H1 (cell line): ENCODE measurements around the gene ITPKB. TPM values are rescaled to one million over a fixed set of nuclear protein-coding genes. Genes with fewer than 3 reads are reported as not detected.

Source experiments
- CTCF ChIA-PET: fragments of 300-600 bp; sonication (Branson Sonifier 250); formaldehyde crosslinking; loops from one replicate; lab custom pipeline; 2021; ENCODE audit not compliant: partially characterized antibody; lab: Charles Lee
- POLR2A ChIA-PET: fragments of 300-600 bp; sonication (Branson Sonifier 250); formaldehyde crosslinking; loops from one replicate; lab custom pipeline; 2021; ENCODE audit warnings: inconsistent platforms; ENCODE audit not compliant: partially characterized antibody; lab: Charles Lee
- DNase-seq, 2 experiments: peaks; one replicate each; pipeline versions ENCODE4 v3.0.0 to v3.0.0-alpha.2; 2010 to 2022; ENCODE audit warnings: low spot score in 2 of 2, low read depth in 1 of 2, mixed read lengths in 1 of 2
- FAIRE-seq: peaks from 2 replicates; lab custom pipeline; 2011; peaks lifted over from hg19 to GRCh38; lab: Jason Lieb, UNC
- H2AFZ ChIP-seq: 2 replicates; pipeline ENCODE4 v1.8.1; 2012; ENCODE audit warnings: low read length, inconsistent platforms
- H2AK5ac ChIP-seq: 2 replicates; pipeline ENCODE4 v1.6.1; 2013; ENCODE audit warnings: low read depth, low read length
- H2BK120ac ChIP-seq: replicated peaks from 2 replicates; pipeline ENCODE3; 2013; ENCODE audit warnings: low read depth, low read length, inconsistent platforms
- H2BK12ac ChIP-seq: 2 replicates; pipeline ENCODE4 v1.6.1; 2013; ENCODE audit warnings: low read depth, low read length
- H2BK15ac ChIP-seq: 2 replicates; pipeline ENCODE4 v1.6.1; 2013; ENCODE audit warnings: low read length
- H2BK20ac ChIP-seq: 2 replicates; pipeline ENCODE4 v1.6.1; 2013; ENCODE audit warnings: low read length
- H2BK5ac ChIP-seq: 2 replicates; pipeline ENCODE4 v1.6.1; 2013; ENCODE audit warnings: low read depth, low read length
- H3K14ac ChIP-seq: 2 replicates; pipeline ENCODE4 v1.6.1; 2013; ENCODE audit warnings: inconsistent platforms; ENCODE audit not compliant: insufficient read length
- H3K18ac ChIP-seq: 2 replicates; pipeline ENCODE4 v1.6.1; 2013; ENCODE audit warnings: low read length; ENCODE audit errors: extremely low read depth
- H3K23ac ChIP-seq: 2 replicates; pipeline ENCODE4 v1.6.1; 2013; ENCODE audit warnings: inconsistent platforms; ENCODE audit not compliant: insufficient read length
- H3K23me2 ChIP-seq: 2 replicates; pipeline ENCODE4 v1.6.1; 2013; ENCODE audit warnings: low read depth, low read length
- H3K27ac ChIP-seq: 2 replicates; pipeline ENCODE4 v1.6.1; 2011; ENCODE audit warnings: low read depth, low read length, inconsistent platforms
- H3K27me3 ChIP-seq, 4 experiments: replicated peaks in 1 of 4; 1 replicate in 1 of 4; 2 replicates in 3 of 4; pipeline versions ENCODE4 v1.6.1 to v1.8.1; 2011 to 2013; ENCODE audit warnings: low read length in 3 of 4, mild to moderate bottlenecking in 3 of 4, inconsistent platforms in 2 of 4, mixed read lengths in 2 of 4, moderate library complexity in 1 of 4; ENCODE audit not compliant: control insufficient read depth in 3 of 4, insufficient read depth in 3 of 4; ENCODE audit errors: extremely low read depth in 1 of 4
- H3K36me3 ChIP-seq, 4 experiments: 2 replicates each; pipeline versions ENCODE4 v1.6.1 to v1.8.1; 2011 to 2013; ENCODE audit warnings: mild to moderate bottlenecking in 4 of 4, low read length in 3 of 4, moderate library complexity in 2 of 4, control low read depth in 1 of 4, inconsistent platforms in 1 of 4; ENCODE audit not compliant: insufficient read depth in 4 of 4, control insufficient read depth in 2 of 4
- H3K4ac ChIP-seq: replicated peaks from 2 replicates; pipeline ENCODE3; 2013; ENCODE audit warnings: low read length, low read depth, mixed read lengths, inconsistent platforms; ENCODE audit not compliant: insufficient read length
- H3K4me1 ChIP-seq, 4 experiments: replicated peaks in 1 of 4; 1 replicate in 1 of 4; 2 replicates in 3 of 4; pipeline versions ENCODE4 v1.6.1 to v1.8.1; 2011 to 2013; ENCODE audit warnings: low read length in 3 of 4, inconsistent platforms in 2 of 4, mixed read lengths in 1 of 4; ENCODE audit not compliant: insufficient read depth in 4 of 4, control insufficient read depth in 3 of 4
- H3K4me2 ChIP-seq, 2 experiments: 2 replicates each; pipeline versions ENCODE4 v1.6.1 to v1.8.1; 2011 to 2013; ENCODE audit warnings: low read depth in 2 of 2, low read length in 2 of 2, control low read depth in 1 of 2, inconsistent platforms in 1 of 2, mild to moderate bottlenecking in 1 of 2; ENCODE audit not compliant: insufficient read depth in 1 of 2
- H3K4me3 ChIP-seq, 4 experiments: fragments of 200-600, 300-600 bp in 1 of 4; sonication (generic), shearing (Covaris generic), sonication (Bioruptor Twin) in 1 of 4; 2 replicates each; pipeline versions ENCODE4 v1.5.1 to v1.8.1; 2011 to 2016; ENCODE audit warnings: low read length in 4 of 4, low read depth in 3 of 4, control low read depth in 2 of 4, inconsistent platforms in 2 of 4, mild to moderate bottlenecking in 2 of 4, mixed read lengths in 1 of 4, moderate library complexity in 1 of 4; ENCODE audit not compliant: insufficient read depth in 2 of 4; ENCODE audit errors: extremely low read depth in 1 of 4
- H3K56ac ChIP-seq: replicated peaks from 2 replicates; pipeline ENCODE3; 2013; ENCODE audit warnings: low read depth, mild to moderate bottlenecking, mixed read lengths, low read length, inconsistent platforms; ENCODE audit not compliant: insufficient read length
- H3K79me1 ChIP-seq: 2 replicates; pipeline ENCODE4 v1.6.1; 2013; ENCODE audit warnings: low read depth, low read length, control low read depth
- H3K79me2 ChIP-seq, 2 experiments: 2 replicates each; pipeline versions ENCODE4 v1.6.1 to v1.8.1; 2012 to 2013; ENCODE audit warnings: low read length in 2 of 2, mild to moderate bottlenecking in 2 of 2, inconsistent platforms in 1 of 2; ENCODE audit not compliant: insufficient read depth in 2 of 2, control insufficient read depth in 1 of 2
- H3K9ac ChIP-seq, 4 experiments: replicated peaks in 1 of 4; 1 replicate in 1 of 4; 2 replicates in 3 of 4; pipeline versions ENCODE4 v1.6.1 to v1.8.1; 2011 to 2013; ENCODE audit warnings: low read depth in 3 of 4, low read length in 3 of 4, control low read depth in 2 of 4, mild to moderate bottlenecking in 2 of 4, moderate library complexity in 2 of 4, inconsistent platforms in 1 of 4; ENCODE audit errors: extremely low read depth in 1 of 4
- H3K9me3 ChIP-seq, 2 experiments: 2 replicates each; pipeline versions ENCODE4 v1.6.1 to v1.8.1; 2012 to 2013; ENCODE audit warnings: mild to moderate bottlenecking in 2 of 2, moderate library complexity in 2 of 2, control low read depth in 1 of 2, inconsistent platforms in 1 of 2, low read depth in 1 of 2, low read length in 1 of 2, mixed read lengths in 1 of 2; ENCODE audit not compliant: insufficient read depth in 2 of 2
- H4K20me1 ChIP-seq, 2 experiments: replicated peaks in 1 of 2; 2 replicates each; pipeline versions ENCODE3 to v1.8.1; 2011 to 2013; ENCODE audit warnings: inconsistent platforms in 2 of 2, low read length in 2 of 2, mild to moderate bottlenecking in 1 of 2; ENCODE audit not compliant: insufficient read depth in 2 of 2, control insufficient read depth in 1 of 2
- H4K5ac ChIP-seq: 2 replicates; pipeline ENCODE4 v1.6.1; 2013; ENCODE audit warnings: low read length, low read depth, mixed read lengths, inconsistent platforms; ENCODE audit not compliant: insufficient read length
- H4K8ac ChIP-seq: 2 replicates; pipeline ENCODE4 v1.8.0; 2013; ENCODE audit warnings: mild to moderate bottlenecking, moderate library complexity, low read length, inconsistent platforms; ENCODE audit not compliant: insufficient read depth; ENCODE audit errors: extremely low read depth
- H4K91ac ChIP-seq: replicated peaks from 2 replicates; pipeline ENCODE3; 2013; ENCODE audit warnings: low read length, mixed read lengths, inconsistent platforms; ENCODE audit not compliant: insufficient read length
- CHD1 ChIP-seq: IDR thresholded peaks from 2 replicates; pipeline ENCODE4 v1.6.1; 2012; ENCODE audit warnings: low read depth, low read length, improper control_type of control experiment
- CHD2 ChIP-seq: IDR thresholded peaks from 2 replicates; pipeline ENCODE4 v1.6.1; 2012; ENCODE audit warnings: low read length, improper control_type of control experiment
- CTCF ChIP-seq, 3 experiments: IDR thresholded peaks; 1 replicate in 2 of 3; 2 replicates in 1 of 3; pipeline versions ENCODE4 v1.5.1 to v1.6.1; 2011; ENCODE audit warnings: low read length in 3 of 3, mild to moderate bottlenecking in 3 of 3, inconsistent platforms in 2 of 3, low read depth in 1 of 3, moderate library complexity in 1 of 3; ENCODE audit not compliant: insufficient read depth in 1 of 3; ENCODE audit errors: control extremely low read depth in 1 of 3
- JUN ChIP-seq: IDR thresholded peaks from 2 replicates; pipeline ENCODE4 v1.6.1; 2011; ENCODE audit warnings: low read depth, mild to moderate bottlenecking, improper control_type of control experiment, low read length
- JUND ChIP-seq: IDR thresholded peaks from 2 replicates; pipeline ENCODE4 v1.6.1; 2011; ENCODE audit warnings: mild to moderate bottlenecking, improper control_type of control experiment, low read length
- KDM1A ChIP-seq: fragments of 200-600, 300-600 bp; sonication (generic); IDR thresholded peaks from 2 replicates; pipeline ENCODE4 v1.7.1; 2016; ENCODE audit warnings: mild to moderate bottlenecking, low read length, borderline replicate concordance
- NANOG ChIP-seq: IDR thresholded peaks from 2 replicates; pipeline ENCODE4 v1.6.1; 2011; ENCODE audit warnings: low read length, low read depth, mild to moderate bottlenecking, inconsistent platforms; ENCODE audit not compliant: insufficient read depth, poor library complexity, severe bottlenecking
- SP1 ChIP-seq: IDR thresholded peaks from 2 replicates; pipeline ENCODE4 v1.6.1; 2011; ENCODE audit warnings: low read depth, low read length
- SP2 ChIP-seq: IDR thresholded peaks from 2 replicates; pipeline ENCODE4 v1.6.1; 2012; ENCODE audit warnings: mild to moderate bottlenecking, low read length, inconsistent platforms
- SRF ChIP-seq: IDR thresholded peaks from 2 replicates; pipeline ENCODE4 v1.6.1; 2011; ENCODE audit warnings: mild to moderate bottlenecking, low read depth, low read length, moderate library complexity
- SUZ12 ChIP-seq: fragments of 200-600 bp; sonication (generic); IDR thresholded peaks from 2 replicates; pipeline ENCODE4 v1.6.1; 2012; ENCODE audit warnings: mild to moderate bottlenecking, inconsistent platforms, low read length, moderate library complexity, mixed read lengths
- TAF1 ChIP-seq: IDR thresholded peaks from 2 replicates; pipeline ENCODE4 v1.6.1; 2011; ENCODE audit warnings: mild to moderate bottlenecking, low read depth, low read length
- YY1 ChIP-seq: IDR thresholded peaks from 2 replicates; pipeline ENCODE4 v1.6.1; 2011; ENCODE audit warnings: low read depth, mild to moderate bottlenecking, low read length
- WGBS, 2 experiments: shearing (Covaris generic) in 1 of 2; methylation state at CpG; one replicate each; pipeline versions ENCODE4 v1.1.6 to v1.1.7; 2013 to 2015; ENCODE audit warnings: low lambda C conversion rate in 2 of 2, mixed read lengths in 2 of 2, inconsistent platforms in 1 of 2, low coverage in 1 of 2, missing lambda C conversion rate in 1 of 2; ENCODE audit not compliant: insufficient replicate concordance in 2 of 2, insufficient coverage in 1 of 2, insufficient read length in 1 of 2; ENCODE audit errors: extremely low coverage in 1 of 2, missing lambda C conversion rate in 1 of 2; 5-methylcytosine and 5-hydroxymethylcytosine counted together
- polyA plus RNA-seq, 7 experiments: library from polyadenylated mRNA; depleted of rRNA in 3 of 7; stranded (reverse) in 5 of 7; unstranded in 2 of 7; fragments of >200 nt in 5 of 7; fragments of 200-250 nt in 2 of 7; gene quantifications; 1 replicate in 5 of 7; 2 replicates in 1 of 7; 4 replicates in 1 of 7; pipeline versions ENCODE4 v1.2.1 to v1.2.3, GENCODE V29; 2011 to 2013; ENCODE audit warnings: missing spikeins in 2 of 7, mixed read lengths in 2 of 7
- total RNA-seq: library from RNA; stranded (reverse); fragmentation: NEBNext Ultra II Directional; extraction: Animal tissue kit (Norgen Biotek cat#: 25700); gene quantifications from 2 replicates; pipeline ENCODE4 v1.2.1, GENCODE V29; 2021

Gene ITPKB
- total and polyA plus RNA-seq, 2 of the 8 experiments (the other 6 are each of a cell fraction or from before 2014, with no cell fraction given): 1.7 to 4.8 TPM

GRCh38 chr1:226601456-226601855 is 137.6 kb downstream of the ITPKB start:
- Histone ChIP-seq H2BK12ac (no peak overlapping the region), H2BK20ac (no peak overlapping the region), H4K20me1 (no peaks in the 10 kb centered on the region), H3K4me2 (no peak overlapping the region), H3K4me3 (no peak overlapping the region), H3K27me3 (no peaks in the 10 kb centered on the region), H2BK15ac (no peak overlapping the region), H3K23me2 (no peaks in the 10 kb centered on the region), H3K27ac (no peak overlapping the region), H2BK5ac (no peak overlapping the region), H4K5ac (no peak overlapping the region), H3K23ac (no peak overlapping the region), H3K79me1 (no peaks in the 10 kb centered on the region), H3K18ac (no peak overlapping the region), H3K9me3 (no peaks in the 10 kb centered on the region), H2AFZ (no peak overlapping the region), H4K91ac (no peak overlapping the region), H3K14ac (no peak overlapping the region), H3K56ac (no peak overlapping the region), H2AK5ac (no peak overlapping the region), H3K79me2 (no peaks in the 10 kb centered on the region), H2BK120ac (no peak overlapping the region), H3K9ac (no peak overlapping the region), H3K36me3 (no peaks in the 10 kb centered on the region), H3K4ac (no peak overlapping the region), H4K8ac (peak overlapping the region; percentile 39; the same call in 1 of the 2 replicates), H3K4me1 (peaks cover 0 to 18% (median 10%) of the 10 kb centered on the region in 4 experiments; a peak in 4 of 7 replicates)
- POLR2A ChIA-PET: no interaction called here
- 93% methylated on average over 9 of the region's 9 CpGs; no CpG with 5 or more reads in 1 of the 2 experiments for WGBS, 2 experiments
- DNase-seq (no peak), FAIRE-seq (no peak)
- CTCF ChIA-PET: interaction anchor here (1.0 to 3.8 kb wide), 4 partner anchors 12 to 140 kb away, joined by 3 to 10 read pairs (median 4); no protein-coding TSS in a partner anchor
- TF ChIP-seq CHD2 (no peak), SUZ12 (no peak), JUND (no peak), KDM1A (no peak), CHD1 (no peak), SRF (no peak), JUN (no peak), SP1 (no peak), TAF1 (no peak), YY1 (no peak), CTCF (IDR thresholded peaks at IDR 0.05; ENCODE audit: control extremely low read depth in 1 of 3, insufficient read depth in 1 of 3, low read depth in 1 of 3, low read length in 3 of 3) (no peak), SP2 (no peak), NANOG (no peak)
